Subcutaneous adipose tissue (tissue), 4 donors: ENCODE measurements around the gene GDF15. TPM values are rescaled to one million over a fixed set of nuclear protein-coding genes. Genes with fewer than 3 reads are reported as not detected.

Source experiments
- CTCF ChIP-seq: fragments of 450-650 bp; IDR thresholded peaks from one replicate; pipeline ENCODE4 v1.5.1; 2016; ENCODE audit warnings: low read depth, mild to moderate bottlenecking, control low read depth, antibody characterized with exemption, moderate library complexity
- total RNA-seq, 4 donors: library from RNA; depleted of rRNA; stranded (reverse); fragments of >200 nt; gene quantifications; one replicate each; pipeline ENCODE4 v1.1.0, GENCODE V29; 2016

The GDF15 gene
- total RNA-seq, 4 donors from 2014 or later, result 1.7 to 20.6 (median 8.4) TPM

GRCh38 chr19:18424122-18424889 lies 38.3 kb downstream of the GDF15 start:
- no peak for TF ChIP-seq CTCF

- no peak for TF ChIP-seq CTCF
These were observed 39.0 kb downstream of the GDF15 start for GRCh38 chr19:18424890-18425514.

- no peak for TF ChIP-seq CTCF
These were observed 39.8 kb downstream of the GDF15 start for GRCh38 chr19:18425515-18426415.

GRCh38 chr19:18426416-18426767 lies 40.4 kb downstream of the GDF15 start:
- no peak for TF ChIP-seq CTCF

- no peak for TF ChIP-seq CTCF
These were observed 41.3 kb downstream of the GDF15 start for GRCh38 chr19:18427080-18427742.

GRCh38 chr19:18427743-18428113 lies 41.8 kb downstream of the GDF15 start:
- no peak for TF ChIP-seq CTCF
